Ammon's horn (tissue), 1 donor: ENCODE results near the gene NWD2.
"Not testable (repeated sequence)": the region's sequence is repeated elsewhere in the genome, so short reads cannot be mapped to it uniquely, and the experiment has no call there.

Source experiments
- DNase-seq: peaks from one replicate; pipeline ENCODE4 v3.0.0-alpha.2; 2016; ENCODE audit warnings: low spot score

Gene NWD2, protein sequence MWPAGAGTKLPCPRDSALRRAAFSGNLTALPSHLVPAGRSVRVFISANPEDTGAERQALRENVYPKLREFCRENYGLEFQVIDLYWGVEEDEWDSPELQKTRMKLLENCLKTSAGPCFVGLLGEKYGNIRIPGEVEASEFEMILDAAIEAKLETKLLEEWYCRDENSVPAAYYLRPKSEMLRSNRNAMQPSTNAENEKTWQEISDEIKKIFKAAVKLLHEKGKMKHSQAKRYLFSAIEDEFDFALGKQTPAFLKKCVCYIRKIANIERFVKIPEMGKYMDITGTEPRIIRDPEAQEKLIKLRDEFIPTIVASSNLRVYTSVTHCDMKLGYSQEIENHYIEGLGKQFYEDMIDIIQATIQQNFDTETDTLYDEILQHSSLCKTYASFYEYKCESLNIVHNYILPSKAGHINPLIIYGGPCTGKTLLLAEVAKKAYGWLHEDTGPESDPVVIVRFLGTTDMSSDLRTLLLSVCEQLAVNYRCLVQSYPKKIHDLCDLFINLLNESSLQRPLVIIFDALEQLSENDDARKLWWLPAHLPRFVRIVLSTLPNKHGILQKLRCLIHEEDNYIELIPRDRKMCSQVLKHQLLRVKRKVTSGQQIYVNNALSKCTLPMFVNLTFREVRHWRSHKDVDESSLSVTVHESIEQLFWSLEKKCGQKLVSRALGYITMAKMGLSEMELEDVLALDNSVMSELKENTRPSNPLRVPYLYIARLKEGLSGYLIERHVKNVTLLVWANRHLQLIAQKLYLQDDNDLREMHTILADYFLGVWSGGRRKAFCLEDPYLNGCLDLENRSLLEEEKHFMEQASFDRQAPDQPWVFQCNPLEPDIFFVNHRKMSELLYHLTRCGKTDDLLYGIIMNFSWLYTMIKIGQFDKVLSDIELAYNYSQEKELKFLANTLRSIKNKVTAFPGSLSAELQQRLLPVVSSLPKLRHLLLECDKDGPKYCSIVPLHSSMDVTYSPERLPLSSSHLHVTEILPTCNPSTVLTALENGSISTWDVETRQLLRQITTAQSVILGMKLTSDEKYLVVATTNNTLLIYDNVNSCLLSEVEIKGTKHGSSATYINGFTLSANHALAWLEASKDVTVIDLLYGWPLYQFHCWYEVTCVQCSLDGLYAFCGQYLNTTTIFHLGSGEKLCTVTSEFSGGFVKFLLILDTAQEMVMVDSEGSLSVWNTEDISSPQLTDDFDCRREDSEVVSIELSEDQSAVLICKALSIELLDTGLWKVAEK (N-terminal part only)

DNA sequence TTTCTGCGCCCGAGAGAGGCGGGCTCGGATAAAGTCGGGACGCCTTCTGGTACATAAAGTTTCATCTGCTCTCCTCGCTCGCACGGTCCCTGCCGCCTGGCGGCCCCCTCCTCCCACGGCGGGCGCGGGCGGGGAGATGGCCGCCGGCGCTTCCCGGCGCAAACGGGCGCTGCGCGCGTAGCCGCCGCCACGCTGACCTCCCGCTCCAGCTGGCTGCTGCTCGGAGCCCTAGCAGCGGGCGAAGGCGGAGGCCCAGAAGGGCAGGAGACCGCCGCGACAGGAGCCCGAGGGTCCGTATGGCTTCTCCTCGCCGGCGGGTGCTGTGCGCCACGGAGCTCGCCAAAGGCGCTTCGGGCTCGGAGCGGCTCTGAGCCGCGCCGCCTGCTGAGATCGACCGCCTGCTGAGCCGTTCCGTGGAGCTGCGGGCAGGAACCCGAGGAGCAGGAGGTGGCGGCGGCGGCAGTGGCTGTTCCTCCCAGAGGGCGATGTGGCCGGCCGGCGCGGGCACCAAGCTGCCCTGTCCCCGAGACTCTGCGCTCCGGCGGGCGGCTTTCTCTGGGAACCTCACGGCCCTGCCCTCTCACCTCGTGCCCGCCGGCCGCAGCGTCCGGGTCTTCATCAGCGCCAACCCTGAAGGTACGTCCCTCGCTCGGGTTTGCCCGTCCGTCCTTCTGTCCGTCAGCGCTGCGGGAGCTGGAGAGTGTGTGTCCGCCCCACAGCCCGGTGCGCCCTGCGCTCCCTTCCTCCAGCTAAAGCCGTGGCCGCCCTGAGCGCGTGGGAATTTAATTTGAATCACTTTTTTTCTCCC is at the start of gene NWD2:
Gene NWD2, plus strand, starts transcription at position 161 of the 808 bp plus-strand sequence. Its CDS starts 325 bp downstream, at position 486.
- no peak for DNase-seq

DNA sequence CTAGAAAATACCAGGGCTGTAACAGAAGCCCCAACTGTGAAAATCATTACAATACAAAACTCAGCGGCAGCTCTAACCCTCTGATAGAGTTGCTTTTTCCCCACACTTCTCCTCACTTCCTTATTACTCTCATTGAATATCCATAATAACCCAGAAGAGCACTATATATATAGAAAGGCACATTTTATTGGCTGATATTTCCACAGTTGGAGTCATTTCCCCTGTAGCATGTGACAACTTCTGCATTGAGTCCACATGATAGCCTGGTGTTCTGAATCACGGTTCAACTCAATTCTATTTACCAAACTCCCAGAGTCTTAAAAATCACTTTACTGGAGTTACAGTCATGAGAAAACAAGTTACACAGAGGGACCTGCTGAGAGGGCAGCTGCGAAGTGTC is 46.6 kb upstream of the NWD2 start:
- no peak for DNase-seq

DNA sequence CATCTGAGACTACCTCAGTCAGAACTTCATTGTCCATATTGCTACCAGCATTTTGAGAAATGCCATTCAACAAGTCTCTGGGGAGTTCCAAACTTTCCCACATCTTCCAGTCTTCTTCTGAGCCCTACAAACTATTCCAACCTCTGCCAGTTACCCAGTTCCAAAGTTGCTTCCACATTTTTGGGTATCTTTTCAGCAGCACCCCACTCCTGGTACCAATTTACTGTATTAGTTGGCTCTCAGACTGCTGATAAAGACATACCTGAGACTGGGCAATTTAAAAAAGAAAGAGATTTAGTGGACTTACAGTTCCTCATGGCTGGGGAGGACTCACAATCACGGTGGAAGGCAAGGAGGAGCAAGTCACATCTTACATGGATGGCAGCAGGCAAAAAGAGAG is 39.8 kb upstream of the NWD2 start:
- DNase-seq, result not testable (repeated sequence)

DNA sequence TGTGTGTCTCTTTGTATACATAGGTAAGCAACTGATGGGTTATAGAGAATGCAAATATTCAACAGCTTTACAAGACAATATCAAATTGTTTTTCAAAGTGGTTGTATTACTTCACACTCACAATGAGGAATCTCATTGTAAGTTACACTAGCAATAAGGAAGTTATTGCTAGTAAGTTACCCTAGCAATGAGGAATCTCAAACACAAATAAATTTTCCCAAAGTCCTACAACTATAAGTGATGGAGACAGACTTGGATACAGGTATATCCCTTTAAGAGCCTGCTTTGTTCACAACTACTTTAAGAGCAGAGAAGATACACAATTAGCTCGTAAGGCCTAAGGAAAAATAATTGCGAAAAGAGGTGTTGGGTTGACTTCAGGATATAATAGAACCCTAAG is 28.3 kb upstream of the NWD2 start:
- DNase-seq, result no peak

DNA sequence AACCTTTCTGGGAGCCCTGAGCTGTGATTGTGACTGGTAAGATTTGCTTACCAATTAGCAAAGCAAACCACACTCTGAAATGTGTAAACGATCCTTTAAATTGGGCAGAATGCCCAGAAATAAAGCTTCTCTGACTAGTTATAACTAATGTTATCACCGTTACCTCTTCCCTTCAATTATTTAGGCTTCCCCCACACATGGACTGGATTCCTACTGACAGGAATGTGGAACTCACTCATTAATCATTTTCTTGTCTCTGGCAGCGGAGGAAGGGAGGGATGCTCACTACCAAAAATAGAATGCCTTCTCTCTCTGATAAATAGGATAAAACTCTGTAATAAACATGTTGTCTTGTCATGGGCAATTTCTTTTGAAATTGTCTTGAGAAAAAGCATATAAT is 25.3 kb upstream of the NWD2 start:
- no peak for DNase-seq

DNA sequence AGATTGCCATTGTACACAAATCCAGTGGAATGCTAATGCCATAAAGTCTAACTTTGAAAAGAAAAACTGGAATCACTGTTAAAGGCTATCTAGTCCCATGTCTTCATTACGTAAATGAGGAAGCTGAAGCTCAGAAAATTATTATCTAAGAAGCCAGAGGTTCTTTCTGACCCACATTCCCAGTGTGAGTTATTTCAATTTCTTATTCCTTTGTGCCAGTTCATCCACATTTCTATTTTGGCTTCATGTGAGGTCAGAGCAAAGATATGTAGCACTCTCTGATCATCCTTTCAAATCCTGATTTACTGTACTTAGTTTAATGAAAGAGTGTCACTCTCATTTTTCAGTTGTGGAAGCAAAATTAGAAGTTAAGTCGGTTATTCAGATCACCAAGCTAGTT is 24.6 kb upstream of the NWD2 start:
- DNase-seq, result no peak

DNA sequence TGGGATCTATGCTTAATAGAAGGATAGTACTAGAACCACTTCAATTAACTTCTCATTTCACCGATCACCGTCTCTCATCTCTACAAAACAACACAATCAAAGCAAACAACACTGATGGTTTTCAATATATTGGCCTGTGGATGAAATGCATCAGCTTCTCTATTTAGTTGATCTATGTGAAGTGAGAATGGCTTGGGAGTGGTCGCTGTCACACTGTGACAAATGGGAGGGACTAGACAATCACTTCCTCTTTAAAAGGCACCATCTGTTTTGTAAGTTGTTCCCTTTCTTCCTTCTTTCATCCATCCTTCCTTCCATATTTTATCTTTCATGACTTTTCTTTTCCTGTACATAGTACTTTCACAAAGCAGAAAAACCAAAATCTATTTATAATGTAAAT is 23.9 kb upstream of the NWD2 start:
- no peak for DNase-seq

DNA sequence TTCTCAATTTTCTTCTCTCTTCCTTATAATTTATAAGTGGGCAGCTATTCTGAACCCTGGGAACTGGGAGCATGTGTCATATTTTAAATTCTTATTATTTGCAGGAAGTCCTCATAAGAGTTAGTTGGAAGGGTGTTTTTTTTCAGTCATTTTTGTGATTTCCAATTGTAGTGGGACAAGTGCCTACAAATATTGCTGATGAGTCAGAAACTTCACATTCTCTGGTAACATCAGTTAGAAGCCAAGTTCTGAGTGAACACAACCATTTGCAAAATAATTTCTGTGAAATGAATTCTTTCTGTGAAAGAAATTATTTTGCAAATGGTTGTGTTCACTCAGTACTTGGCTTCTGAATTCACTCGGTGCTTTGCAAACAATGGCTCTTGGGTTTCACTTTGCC is 20.8 kb upstream of the NWD2 start:
- DNase-seq, result peak; percentile 35

DNA sequence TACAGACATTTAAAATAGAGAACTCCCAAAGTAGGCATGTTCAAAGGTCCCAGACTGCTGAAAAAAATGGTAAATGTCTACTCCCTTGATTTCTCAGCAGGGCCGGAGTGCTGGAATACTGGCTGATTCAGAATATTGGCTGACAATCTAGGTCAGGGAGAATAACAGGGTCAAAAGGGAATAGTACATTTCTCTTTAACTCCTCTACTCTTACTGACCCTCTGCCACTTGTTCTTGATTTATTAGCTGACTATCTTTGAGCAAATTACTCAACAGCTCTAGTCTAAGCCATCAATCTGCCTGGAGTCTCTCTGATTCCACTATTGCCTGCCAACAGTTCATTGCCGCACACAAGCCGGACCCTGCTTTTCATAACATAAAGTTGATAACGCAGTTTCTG is 19.7 kb upstream of the NWD2 start:
- no peak for DNase-seq

DNA sequence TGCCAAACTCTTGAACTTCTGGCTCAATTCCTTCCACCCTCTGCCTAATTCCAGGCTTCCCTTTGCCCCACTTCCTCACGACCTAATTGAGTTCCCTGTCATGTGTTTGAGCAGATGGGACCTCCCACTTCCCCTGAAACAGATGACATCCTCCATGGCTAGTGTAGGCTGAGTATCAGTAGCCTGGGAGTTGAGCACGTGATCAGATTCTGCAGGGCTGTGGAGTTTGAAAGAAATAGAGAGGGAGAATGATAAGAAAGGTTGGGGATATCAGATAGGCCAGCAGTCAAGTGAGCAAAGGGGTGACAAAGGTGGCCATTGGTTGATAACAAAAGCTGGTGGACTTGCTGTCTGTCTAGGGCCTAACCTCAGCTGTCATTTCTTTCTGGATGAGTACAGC is 18.8 kb upstream of the NWD2 start:
- peak; percentile 36 for DNase-seq

DNA sequence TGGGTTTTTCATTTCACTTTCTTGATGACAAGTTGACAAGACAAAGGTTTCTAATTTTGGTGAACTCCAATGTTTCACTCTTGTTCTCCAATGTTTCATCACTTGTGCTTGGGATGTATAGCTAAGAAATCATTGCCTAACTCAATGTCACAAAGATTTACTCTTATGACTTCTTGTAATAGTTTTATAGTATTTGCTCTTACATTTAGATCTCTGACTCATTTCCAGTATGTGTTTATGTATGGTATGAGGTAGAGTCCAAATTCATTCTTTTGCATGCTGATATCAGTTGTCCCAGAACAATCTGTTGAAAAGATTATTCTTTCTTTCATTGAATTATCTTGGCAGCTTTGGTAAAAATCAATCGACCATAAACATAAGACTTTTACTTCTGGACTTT is 12.2 kb upstream of the NWD2 start:
- no peak for DNase-seq

DNA sequence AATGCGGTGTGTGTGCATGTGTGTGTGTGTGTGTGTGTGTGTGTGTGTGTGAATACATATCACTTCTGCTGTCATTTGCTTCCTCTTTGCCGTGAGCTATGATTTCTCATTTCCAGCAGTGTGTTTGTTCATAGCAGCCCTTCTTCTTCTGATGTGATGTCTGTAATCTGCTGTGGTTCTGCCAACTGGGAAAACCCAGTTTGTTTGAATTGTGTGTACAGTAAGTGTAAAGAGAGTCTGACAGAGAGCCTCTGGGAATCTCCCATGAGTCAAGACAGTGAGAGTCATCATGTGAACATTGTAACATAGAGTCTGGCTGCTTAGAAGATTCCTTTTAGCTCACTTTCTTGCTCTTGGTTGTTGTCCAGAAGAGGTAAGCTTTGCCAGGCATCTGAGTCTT is 8.4 kb upstream of the NWD2 start:
- DNase-seq, result no peak

DNA sequence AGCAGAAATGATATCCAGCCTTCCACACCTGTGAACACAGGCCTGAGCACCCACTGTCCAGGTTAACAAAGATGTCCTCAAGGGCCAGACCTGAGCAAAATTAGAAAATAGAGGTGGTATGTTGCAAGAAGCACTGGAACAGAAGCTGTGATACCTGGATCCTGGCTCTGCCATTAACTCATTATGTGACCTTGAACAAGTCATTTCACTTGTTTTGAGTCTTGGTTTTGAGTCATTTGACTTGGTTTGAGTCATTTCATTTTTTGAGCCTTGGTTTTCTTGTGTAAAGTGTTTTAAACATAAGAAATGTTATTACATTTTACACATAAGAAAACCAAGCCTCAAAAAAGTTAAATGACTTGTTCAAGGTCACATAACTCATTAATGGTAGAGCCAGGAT is 2.9 kb upstream of the NWD2 start:
- DNase-seq, result no peak

DNA sequence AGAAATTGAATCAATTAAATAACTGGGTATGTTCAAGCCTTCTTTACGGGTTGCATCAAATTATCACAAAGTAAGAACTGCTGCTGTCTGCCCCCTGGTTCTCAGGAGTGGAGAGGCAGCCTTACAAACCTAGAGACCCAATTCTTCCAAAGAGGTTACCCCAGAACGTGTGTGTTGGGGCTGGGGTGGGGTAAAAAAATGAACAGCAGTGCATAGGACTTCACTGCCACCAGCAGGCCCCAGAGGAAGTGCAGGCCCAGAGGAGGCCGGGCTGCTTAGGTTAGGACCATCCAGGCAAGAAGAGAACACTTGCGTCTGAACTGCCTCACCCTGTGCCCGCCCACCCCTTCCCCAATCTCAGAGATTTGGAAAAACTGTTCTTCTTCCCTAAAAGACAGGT is 1.5 kb upstream of the NWD2 start:
- DNase-seq, result peak; percentile 39

DNA sequence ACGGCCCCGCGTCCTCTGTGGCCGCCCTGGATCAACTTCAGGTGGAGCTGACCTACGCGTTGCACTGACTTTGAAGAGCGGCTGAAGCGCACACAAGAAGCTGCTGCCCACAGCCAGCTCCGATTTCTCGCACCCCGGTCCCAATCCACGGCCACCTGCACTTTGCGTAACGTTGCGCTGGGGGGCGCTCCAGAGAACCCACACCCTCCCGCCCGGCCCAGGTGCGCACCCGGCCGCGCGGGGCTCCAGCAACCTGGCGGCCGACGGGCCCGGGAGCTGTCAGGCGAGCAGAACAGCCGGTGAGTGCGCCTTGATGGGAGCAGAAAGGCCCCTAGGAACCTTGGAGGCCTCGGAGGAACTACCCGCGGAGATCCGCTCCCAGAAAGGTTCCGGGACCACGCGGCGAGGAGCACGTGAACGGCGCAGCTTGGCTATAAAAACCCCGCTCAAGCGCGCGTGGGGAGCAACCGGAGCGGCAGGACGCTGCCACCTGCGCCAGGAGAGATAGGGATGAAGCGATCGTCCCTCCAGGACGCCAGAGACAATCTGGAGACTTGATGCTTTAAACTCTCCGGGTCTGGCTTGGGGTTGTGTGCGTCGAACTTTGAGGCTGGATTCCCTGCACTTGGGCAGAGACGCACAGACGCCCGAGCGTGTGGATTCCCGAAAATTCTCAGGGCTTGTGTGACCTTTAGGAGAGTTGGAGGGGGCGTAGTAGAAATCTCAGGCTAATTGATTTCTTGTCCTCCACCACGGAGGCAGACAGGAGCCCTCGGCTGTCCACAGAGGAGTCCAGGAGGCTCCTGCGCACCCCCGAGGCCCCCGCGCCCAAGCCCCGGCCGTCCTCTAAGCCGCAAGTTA is 591 bp upstream of the NWD2 start:
- no peak for DNase-seq

DNA sequence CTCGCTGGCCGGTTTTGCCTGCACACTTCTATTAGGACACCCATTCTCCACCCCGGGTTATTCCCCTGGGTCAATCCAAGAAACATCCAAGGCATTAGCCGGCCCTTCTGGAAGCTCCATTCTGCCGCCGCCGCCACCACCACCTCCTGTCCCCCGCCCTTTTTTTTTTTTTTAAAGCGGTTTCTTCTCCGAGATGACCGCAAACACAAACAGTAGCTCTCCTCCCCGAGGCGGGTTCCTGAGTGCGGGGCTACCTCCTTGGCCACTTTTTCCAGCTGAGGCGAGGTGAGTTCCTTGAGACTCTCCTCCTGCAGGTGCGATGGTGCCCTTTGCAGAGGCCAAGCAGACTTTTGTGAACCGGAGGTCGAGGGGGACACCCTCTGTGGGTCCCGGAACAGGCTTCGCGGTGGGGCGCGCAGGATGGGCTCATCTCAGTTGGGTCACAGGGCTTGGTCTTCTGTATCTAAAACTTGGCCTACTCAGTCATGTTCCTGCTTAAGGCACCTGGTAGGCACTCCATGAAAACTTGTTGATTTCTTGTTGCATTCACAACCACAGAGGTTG is 930 bp downstream of the NWD2 start:
- no peak for DNase-seq

DNA sequence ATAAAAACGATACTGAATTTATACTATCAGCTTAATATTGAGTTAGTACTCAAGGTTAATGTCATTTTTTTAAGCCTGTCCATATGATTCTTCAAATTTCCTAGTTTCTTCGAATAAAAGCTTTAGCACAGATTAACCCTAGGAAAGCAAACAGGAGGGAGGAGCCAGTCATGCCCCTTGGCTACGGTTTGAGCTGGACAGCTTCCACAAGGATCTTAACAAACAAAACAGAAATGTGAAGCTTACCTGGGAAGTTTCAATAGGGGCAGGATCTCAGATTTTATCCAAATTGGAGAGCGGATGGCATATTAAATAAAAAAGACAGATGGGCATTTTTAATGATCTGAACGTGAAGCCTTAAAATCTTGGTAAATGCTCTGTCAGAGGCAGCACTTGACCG is 2.3 kb downstream of the NWD2 start:
- DNase-seq, result no peak

DNA sequence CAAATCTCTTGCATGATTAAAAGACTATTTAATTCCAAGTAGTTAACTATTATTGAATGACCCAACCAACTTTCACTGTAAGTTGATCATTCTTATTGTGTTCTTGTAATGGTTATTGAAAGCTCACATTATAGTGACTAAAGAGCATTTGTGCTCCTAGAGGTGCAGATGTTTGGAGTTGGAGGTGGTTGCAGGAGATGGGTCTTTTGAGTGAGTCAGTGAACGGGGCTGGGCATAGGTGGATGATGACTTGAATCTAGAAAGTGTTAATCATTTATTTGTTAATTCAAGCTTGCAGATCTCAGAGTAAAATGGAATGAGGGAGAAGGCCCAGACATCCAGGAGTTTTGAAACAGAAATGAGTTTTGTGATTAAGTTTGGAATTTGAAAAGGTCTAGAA is 13.7 kb downstream of the NWD2 start:
- DNase-seq, result no peak

DNA sequence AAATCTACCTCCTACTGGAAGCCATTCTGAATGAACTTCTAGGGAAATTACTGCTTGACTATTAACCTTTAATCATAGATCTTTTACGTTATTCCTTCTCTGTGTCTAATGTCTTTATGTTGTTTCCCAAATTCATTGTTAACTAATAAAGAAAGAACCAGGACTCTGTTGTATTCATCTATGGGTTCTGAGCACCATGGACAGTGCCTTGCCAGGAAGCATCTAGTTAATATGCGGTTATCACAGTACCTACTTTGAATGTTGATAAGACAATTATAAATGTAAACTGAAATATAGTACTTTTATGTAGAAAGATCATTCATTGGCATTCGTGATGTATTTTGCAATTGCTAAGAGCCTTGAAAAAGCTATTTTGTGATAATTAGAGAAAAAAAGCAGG is 23.8 kb downstream of the NWD2 start:
- no peak for DNase-seq

DNA sequence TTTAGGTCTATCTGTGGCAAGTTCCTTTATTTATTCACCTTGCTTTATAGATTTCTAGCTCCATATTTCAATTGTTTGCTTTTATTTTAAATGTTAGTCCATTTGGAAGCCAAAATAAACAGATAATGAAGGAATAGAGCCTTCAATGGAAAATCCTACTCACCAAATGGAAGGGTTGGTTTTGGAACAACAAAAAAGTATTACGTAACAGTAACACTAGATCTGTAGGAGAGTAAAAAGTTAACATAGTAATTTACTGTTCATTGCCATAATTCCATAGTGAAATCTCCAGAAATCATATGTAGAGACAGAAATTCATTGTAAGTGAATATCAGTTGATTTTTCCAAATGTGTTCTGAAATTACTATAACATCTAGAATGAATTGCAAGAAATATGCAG is 34.6 kb downstream of the NWD2 start:
- DNase-seq, result no peak
